ENCODE measurements around the gene HHEX. TPM values are rescaled to one million over a fixed set of nuclear protein-coding genes. Genes with fewer than 3 reads are reported as not detected.
A peak's percentile ranks its signal among the peaks of the same experiment; 100 is the strongest.

Gene HHEX
- total RNA-seq, 3 donors from 2014 or later: 0.50 to 1.0 (median 0.53) TPM

DNA sequence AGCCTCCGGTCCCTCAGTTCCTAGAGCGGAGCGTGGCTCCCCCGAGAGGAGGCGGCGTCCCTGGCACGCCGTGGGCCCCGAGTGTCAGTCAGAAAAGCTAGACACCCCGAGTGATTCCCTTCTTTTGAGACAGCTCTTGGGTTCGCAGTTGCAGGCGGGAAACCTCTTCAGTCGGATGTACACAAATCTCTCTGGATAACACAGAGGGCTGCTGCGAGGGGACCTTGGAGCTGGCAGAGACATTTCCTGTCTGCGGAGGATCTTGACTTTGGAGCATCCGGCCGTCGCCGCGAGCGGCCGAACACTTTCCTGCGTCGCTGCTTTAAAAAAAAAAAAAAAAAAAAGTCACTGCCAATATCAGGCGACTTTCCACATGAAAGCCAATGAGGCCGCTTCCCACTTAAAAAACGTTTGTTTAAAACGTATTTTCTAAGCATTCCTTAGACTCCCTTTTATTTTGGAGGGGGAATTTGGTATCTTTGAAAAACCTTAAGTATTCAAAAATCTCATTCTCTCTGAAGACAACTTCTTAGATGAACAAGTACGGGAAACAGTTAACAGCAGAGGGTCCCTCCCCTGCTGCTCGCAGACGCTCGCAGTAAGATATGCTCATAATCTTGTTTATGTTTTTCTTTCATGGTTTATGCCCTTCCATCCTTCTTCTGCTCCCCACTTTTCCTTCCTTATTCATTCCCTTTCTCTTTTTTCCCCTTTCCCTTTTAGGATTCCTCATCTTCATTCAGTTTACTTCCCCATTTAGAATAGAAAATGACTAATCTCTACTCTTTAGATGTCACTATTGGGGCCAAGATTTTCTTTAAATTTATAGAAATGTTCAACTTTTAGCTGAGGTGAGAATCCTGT, 10.0 kb downstream of the HHEX start:
- peak overlapping the region; percentile 83 for H3K4me3 Mint-ChIP-seq
- peaks cover 65% of the 10 kb centered on the region for H3K27me3 Mint-ChIP-seq (ENCODE audit: low read depth)
- H3K9me3 Mint-ChIP-seq: no peaks in the 10 kb centered on the region
- no peaks in the 10 kb centered on the region for H3K36me3 Mint-ChIP-seq (ENCODE audit: insufficient read depth)
- DNase-seq: no peak
- peaks cover 23% of the 10 kb centered on the region for H3K4me1 Mint-ChIP-seq (ENCODE audit: low read depth)
- ATAC-seq: peak; percentile 63 to 64

GRCh38 chr10:92702301-92702916, 12.7 kb downstream of the HHEX start:
- ATAC-seq (no peak), DNase-seq (no peak)
- Mint-ChIP-seq H3K4me1 (ENCODE audit: low read depth) (peaks cover 23% of the 10 kb centered on the region), H3K36me3 (ENCODE audit: insufficient read depth) (no peaks in the 10 kb centered on the region), H3K27me3 (ENCODE audit: low read depth) (peaks cover 55% of the 10 kb centered on the region), H3K4me3 (no peak overlapping the region), H3K9me3 (no peaks in the 10 kb centered on the region)

GRCh38 chr10:92712016-92712889, 22.5 kb downstream of the HHEX start:
- no peak for ATAC-seq
- Mint-ChIP-seq H3K9me3 (no peaks in the 10 kb centered on the region), H3K4me3 (no peak overlapping the region), H3K4me1 (ENCODE audit: low read depth) (peaks cover 4% of the 10 kb centered on the region), H3K36me3 (ENCODE audit: insufficient read depth) (no peaks in the 10 kb centered on the region), H3K27me3 (ENCODE audit: low read depth) (peaks cover 12% of the 10 kb centered on the region)
- no peak for DNase-seq

DNA sequence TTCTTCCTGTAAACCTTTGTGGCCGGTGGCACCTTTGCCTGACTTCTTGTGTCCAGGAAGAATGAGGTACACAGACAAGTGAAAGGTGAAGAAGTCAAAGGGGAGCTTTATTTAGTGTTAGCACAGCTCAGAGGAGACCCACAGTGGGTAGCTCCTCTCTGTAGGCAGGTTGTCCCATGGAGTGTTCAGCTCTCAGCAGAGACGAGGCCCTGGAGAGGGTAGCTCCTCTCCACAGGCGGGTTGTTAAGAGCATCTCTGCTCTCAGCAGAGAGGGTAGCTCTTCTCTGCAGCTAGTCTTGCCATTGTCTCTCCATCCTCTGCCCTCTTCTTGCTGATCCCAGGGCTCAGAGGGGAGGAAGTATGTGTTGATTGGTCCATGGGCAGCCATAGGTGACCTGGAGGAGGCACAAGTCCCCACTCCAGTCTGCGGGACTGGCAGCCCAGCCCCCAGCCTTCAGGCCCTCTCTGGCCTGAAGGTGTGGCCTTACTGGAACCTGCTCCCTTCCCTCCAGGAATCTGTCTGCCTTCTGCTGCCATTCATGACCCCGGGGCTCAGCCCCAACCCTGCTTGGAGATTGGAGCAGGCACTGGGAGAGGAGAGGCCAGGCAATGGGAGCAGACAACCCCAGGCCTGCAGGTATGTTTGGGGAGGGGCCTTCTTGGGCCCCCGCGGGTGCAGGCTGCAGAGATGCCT, 24.5 kb downstream of the HHEX start:
- H3K9me3 Mint-ChIP-seq: no peaks in the 10 kb centered on the region
- DNase-seq (no peak), ATAC-seq (no peak)
- peaks cover 4% of the 10 kb centered on the region for H3K4me1 Mint-ChIP-seq (ENCODE audit: low read depth)
- H3K36me3 Mint-ChIP-seq (ENCODE audit: insufficient read depth): no peaks in the 10 kb centered on the region
- H3K4me3 Mint-ChIP-seq: no peak overlapping the region
- peaks cover 21% of the 10 kb centered on the region for H3K27me3 Mint-ChIP-seq (ENCODE audit: low read depth)

DNA sequence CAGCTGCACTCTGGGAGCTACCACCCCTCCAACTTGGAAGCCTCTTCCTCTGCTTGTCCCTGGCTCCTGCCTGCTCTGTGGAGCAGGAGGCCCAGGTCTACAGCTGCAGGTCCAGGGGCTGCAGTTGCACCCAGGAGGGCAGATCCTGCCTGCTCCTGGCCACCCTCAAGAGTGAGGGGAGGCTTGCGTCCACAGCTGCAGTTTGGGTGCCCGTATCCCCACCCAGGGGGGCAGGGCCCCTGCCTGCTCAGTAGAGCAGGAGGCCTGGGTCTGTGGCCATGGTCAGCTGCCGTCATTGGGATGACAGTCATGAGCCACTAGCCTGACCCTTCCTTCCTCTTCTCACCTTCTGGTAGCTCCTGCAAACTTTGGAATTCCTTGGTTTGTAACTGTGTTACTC, 25.1 kb downstream of the HHEX start:
- Mint-ChIP-seq H3K9me3 (no peaks in the 10 kb centered on the region), H3K4me3 (no peak overlapping the region), H3K4me1 (ENCODE audit: low read depth) (peaks cover 4% of the 10 kb centered on the region), H3K27me3 (ENCODE audit: low read depth) (peaks cover 22% of the 10 kb centered on the region), H3K36me3 (ENCODE audit: insufficient read depth) (no peaks in the 10 kb centered on the region)
- no peak for DNase-seq
- no peak for ATAC-seq

- no peaks in the 10 kb centered on the region for H3K36me3 Mint-ChIP-seq (ENCODE audit: insufficient read depth)
- H3K27me3 Mint-ChIP-seq (ENCODE audit: low read depth): peaks cover 23% of the 10 kb centered on the region
- ATAC-seq: no peak
- DNase-seq: no peak
- H3K4me3 Mint-ChIP-seq: no peak overlapping the region
- no peaks in the 10 kb centered on the region for H3K9me3 Mint-ChIP-seq
- H3K4me1 Mint-ChIP-seq (ENCODE audit: low read depth): no peaks in the 10 kb centered on the region
These were observed 30.5 kb downstream of the HHEX start for GRCh38 chr10:92719991-92720830.

- no peak for DNase-seq
- peaks cover 23% of the 10 kb centered on the region for H3K27me3 Mint-ChIP-seq (ENCODE audit: low read depth)
- ATAC-seq: no peak
- H3K9me3 Mint-ChIP-seq: no peaks in the 10 kb centered on the region
- H3K36me3 Mint-ChIP-seq (ENCODE audit: insufficient read depth): no peaks in the 10 kb centered on the region
- no peak overlapping the region for H3K4me3 Mint-ChIP-seq
- H3K4me1 Mint-ChIP-seq (ENCODE audit: low read depth): no peaks in the 10 kb centered on the region
These were observed 31.0 kb downstream of the HHEX start for GRCh38 chr10:92720831-92721165.

GRCh38 chr10:92722349-92722748, 32.6 kb downstream of the HHEX start:
- no peak for DNase-seq
- H3K36me3 Mint-ChIP-seq (ENCODE audit: insufficient read depth): no peaks in the 10 kb centered on the region
- no peaks in the 10 kb centered on the region for H3K4me1 Mint-ChIP-seq (ENCODE audit: low read depth)
- no peaks in the 10 kb centered on the region for H3K9me3 Mint-ChIP-seq
- no peak overlapping the region for H3K4me3 Mint-ChIP-seq
- ATAC-seq: no peak
- H3K27me3 Mint-ChIP-seq (ENCODE audit: low read depth): peaks cover 19% of the 10 kb centered on the region

- ATAC-seq (no peak), DNase-seq (no peak)
- Mint-ChIP-seq H3K36me3 (ENCODE audit: insufficient read depth) (no peaks in the 10 kb centered on the region), H3K4me3 (no peak overlapping the region), H3K27me3 (ENCODE audit: low read depth) (peaks cover 9% of the 10 kb centered on the region), H3K4me1 (ENCODE audit: low read depth) (no peaks in the 10 kb centered on the region), H3K9me3 (no peaks in the 10 kb centered on the region)
These were observed 37.4 kb downstream of the HHEX start for GRCh38 chr10:92727141-92727540.

DNA sequence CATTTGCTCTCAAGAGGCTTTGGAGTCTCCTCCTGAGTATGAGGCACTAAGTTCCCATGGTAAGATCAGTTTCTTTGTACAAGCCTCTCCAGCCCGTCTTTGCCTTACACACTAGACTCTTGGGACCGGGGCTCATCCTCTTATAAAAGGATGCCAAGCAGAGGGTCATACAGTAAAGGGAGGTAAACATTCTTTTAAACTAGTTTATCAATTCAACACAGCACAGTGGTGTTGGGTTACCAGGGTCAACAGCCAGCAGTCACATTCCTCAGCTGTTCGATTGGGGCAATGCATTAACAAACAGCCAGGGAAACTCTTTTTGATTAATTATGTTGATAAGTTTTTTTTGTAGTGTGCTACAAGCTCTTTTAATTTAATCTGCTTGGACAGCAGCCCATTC, 37.8 kb downstream of the HHEX start:
- DNase-seq: no peak
- H3K36me3 Mint-ChIP-seq (ENCODE audit: insufficient read depth): no peaks in the 10 kb centered on the region
- no peaks in the 10 kb centered on the region for H3K4me1 Mint-ChIP-seq (ENCODE audit: low read depth)
- no peak overlapping the region for H3K4me3 Mint-ChIP-seq
- no peak for ATAC-seq
- no peaks in the 10 kb centered on the region for H3K9me3 Mint-ChIP-seq
- H3K27me3 Mint-ChIP-seq (ENCODE audit: low read depth): peaks cover 9% of the 10 kb centered on the region

GRCh38 chr10:92729886-92730285, 40.1 kb downstream of the HHEX start:
- H3K27me3 Mint-ChIP-seq (ENCODE audit: low read depth): peaks cover 8% of the 10 kb centered on the region
- no peak overlapping the region for H3K4me3 Mint-ChIP-seq
- no peaks in the 10 kb centered on the region for H3K4me1 Mint-ChIP-seq (ENCODE audit: low read depth)
- no peak for ATAC-seq
- no peaks in the 10 kb centered on the region for H3K9me3 Mint-ChIP-seq
- no peaks in the 10 kb centered on the region for H3K36me3 Mint-ChIP-seq (ENCODE audit: insufficient read depth)
- DNase-seq: no peak

DNA sequence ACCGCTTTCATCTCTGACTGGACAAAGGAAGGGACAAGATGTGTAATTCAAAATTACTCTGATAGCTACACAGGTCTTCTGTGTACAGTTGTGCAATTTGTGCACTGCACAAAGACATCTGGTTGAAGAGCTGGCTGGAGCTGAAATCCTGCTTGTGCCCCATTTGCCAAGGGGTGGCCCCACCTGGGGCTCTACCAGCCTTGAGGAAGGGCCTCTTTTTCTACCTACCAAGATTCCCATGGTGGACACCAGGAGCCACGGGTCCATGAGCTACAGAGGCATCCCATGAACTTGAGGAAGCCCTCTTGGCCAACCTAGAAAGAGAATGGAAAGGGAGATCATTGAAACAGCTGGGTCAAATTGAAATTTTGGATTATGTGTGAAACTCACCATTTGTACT, 43.2 kb downstream of the HHEX start:
- H3K9me3 Mint-ChIP-seq: no peaks in the 10 kb centered on the region
- H3K36me3 Mint-ChIP-seq (ENCODE audit: insufficient read depth): no peaks in the 10 kb centered on the region
- no peaks in the 10 kb centered on the region for H3K4me1 Mint-ChIP-seq (ENCODE audit: low read depth)
- H3K4me3 Mint-ChIP-seq: no peak overlapping the region
- ATAC-seq (no peak), DNase-seq (no peak)
- H3K27me3 Mint-ChIP-seq (ENCODE audit: low read depth): peaks cover 12% of the 10 kb centered on the region

- DNase-seq: no peak
- no peaks in the 10 kb centered on the region for H3K9me3 Mint-ChIP-seq
- no peak overlapping the region for H3K4me3 Mint-ChIP-seq
- ATAC-seq: no peak
- no peaks in the 10 kb centered on the region for H3K4me1 Mint-ChIP-seq (ENCODE audit: low read depth)
- H3K27me3 Mint-ChIP-seq (ENCODE audit: low read depth): peaks cover 12% of the 10 kb centered on the region
- H3K36me3 Mint-ChIP-seq (ENCODE audit: insufficient read depth): no peaks in the 10 kb centered on the region
These were observed 44.5 kb downstream of the HHEX start for GRCh38 chr10:92734301-92734700.

All from activated T-cell treated with anti-CD3 and anti-CD28 coated beads, Interleukin-2, amount 50 U/mL, for 4 hours (primary cell).